Measurements from ENCODE around the gene EMD.
A peak's percentile ranks its signal among the peaks of the same experiment; 100 is the strongest.

The EMD gene

DNA sequence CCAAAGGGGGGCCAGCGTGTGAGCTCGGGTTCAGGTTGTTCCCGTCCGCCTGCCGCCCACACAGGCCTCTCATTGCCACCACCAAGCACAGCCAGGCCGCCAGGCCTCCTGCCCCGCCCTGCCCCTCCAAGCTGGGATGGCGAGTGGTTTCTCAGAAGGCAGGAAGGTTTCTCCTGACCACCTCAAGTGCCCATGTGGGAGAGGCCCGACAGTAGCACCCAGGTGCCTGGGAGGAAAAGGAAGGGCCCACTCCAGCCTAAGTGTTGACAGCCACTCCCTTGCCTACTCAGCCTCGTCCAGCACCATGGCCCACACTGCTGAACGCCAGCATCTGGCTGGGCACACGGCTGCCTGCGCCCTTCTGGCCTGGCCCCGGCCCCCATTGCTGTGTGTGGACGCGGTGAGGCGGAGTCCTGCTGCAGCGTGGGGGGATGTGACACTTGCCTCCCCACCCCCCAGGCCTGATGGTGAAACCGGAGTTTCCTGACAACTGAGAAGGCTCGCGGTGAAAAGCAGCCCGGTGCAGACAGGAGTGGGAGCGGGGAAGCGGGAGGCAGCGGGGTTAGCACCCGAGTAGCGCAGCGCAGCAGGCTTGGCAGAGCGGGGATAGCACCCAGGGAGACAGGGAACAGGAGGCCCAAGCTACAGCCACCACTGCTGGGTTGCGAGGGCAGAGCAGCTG lies 23.9 kb upstream of the EMD start:
- DNase-seq (ENCODE audit: extremely low read depth in 1 of 2, low read depth in 1 of 2): no peak

DNA sequence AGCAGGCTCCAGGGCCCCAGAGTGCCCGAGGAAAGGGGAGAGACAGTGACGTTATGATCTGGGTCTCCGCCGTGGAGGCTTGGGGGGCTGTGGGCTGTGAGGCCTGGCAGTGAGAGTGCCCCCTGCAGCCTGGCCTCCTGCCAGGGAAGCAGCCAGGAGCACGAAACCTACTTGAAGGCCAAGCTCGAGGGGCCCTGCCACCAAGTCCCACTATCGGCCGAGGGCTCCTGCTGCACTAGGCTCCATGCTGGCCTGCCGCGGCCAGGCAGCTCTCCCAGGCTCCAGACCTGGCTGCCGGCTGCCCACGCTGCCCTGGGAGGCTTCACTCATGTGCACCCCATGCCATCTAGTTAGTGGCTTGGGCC lies 23.3 kb upstream of the EMD start:
- DNase-seq (ENCODE audit: extremely low read depth in 1 of 2, low read depth in 1 of 2): no peak

DNA sequence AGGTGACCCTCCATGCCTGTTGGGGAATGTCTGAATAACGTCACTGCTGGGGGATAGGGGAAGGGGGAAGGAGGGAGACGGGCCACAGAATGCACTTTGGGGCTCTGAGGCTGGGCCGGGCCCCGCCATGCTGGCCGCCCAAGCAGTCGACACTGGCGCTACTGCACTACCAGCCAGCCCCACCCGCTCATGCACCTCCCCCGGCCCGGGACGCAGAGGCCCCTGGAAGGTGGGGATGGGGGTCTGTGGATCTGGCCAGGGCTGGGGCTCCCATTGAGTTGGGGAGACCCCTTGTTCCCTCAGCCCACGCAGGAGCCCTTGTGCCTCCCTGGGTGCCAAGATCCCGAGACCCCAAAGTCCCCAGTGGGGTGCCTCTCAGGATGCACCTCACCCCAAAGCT lies 22.5 kb upstream of the EMD start:
- no peak for DNase-seq (ENCODE audit: extremely low read depth in 1 of 2, low read depth in 1 of 2)

DNA sequence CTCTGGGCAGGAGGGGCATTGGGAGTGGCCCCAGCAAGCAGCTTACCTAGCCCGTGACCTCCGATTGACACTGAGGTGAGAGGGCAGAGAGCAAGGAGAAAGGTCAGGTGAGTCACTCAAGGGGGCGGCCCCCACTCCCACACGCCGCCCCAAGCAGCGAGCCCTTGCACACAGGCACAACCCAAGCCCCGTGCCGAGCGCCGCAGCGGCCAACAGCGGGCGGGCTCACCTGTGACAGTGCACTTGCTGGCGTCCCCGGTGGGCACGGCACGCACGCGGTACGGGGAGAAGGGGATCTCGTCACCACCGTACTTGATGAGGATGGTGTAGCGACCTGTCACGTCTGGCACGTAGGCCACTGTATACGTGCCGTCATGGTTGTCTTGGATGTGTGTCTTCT lies 21.9 kb upstream of the EMD start:
- DNase-seq (ENCODE audit: extremely low read depth in 1 of 2, low read depth in 1 of 2): no peak

DNA sequence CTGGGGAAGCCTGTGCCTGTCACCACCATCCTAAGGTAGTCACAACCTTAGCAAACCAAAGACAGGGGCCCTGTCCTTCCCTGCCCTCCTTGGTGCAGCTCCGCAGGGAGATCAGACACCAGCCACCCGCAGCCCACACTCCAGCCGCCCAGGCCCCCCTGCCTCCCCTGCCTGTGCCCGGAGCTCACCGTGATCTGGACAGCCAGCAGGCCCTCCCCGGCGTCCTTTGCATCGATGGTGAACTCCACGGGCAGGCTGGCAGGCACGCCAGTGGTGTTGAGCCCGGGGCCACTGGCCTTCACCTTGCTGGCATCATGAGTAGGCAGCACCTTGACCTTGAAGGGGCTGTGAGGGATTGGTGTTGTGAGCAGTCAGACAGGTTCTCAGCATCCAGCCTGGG lies 21.1 kb upstream of the EMD start:
- DNase-seq (ENCODE audit: extremely low read depth in 1 of 2, low read depth in 1 of 2): no peak

DNA sequence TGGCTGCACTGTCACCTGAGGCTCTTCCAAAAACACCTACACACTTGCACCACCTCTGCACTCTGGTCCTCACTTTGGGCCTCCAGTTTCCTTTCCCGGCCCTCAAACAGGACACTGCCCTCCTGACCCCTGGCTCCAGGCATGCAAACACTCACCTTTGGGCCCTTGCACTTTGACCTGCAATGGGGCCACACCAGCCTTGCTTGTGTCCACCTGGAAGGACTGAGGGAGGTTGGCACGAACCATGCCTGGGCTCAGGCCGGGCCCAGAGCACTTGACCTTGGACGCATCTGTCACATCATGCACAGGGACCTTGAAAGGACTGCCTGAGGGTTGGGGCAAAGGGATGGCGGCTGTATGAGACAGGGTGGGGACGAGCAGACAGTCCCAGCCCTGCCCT lies 20.3 kb upstream of the EMD start:
- no peak for DNase-seq (ENCODE audit: extremely low read depth in 1 of 2, low read depth in 1 of 2)

DNA sequence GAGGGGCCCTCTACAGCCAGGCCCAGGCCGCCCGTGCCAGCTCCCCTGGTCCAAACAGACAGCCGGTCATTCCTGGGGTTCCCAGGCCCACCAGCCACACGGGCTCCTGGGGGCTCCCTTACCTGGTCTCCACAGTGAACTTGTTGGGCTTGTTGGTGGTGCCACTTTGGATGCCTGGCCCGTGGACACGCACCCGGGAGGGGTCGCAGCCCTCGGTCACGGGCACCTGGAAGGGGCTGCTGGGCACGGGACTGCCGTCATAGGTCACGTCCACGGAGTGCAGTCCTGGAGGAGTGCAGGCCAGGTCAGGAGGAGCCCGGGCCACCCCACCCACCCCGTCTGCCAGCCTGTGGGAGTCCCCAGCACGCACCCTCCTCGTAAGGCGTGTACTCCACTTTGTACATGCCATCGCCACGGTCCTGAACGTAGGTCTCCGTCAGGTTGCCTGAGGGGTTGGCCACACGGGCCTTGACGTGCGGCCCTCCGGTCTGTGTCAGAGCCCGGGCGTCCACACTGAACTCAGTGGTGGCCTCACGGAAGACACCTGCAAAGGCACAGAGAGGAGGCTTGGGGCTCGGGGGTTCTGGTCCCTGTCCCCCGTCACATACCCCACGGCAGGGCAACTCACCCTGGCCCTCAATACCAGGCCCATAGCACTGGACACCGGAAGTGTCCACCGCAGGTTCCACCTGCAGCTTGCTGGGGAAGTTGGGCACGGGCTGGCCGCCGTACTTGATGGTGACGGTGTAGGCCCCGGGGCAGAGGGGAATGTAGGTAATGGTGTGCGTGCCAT lies 19.5 kb upstream of the EMD start:
- no peak for DNase-seq (ENCODE audit: extremely low read depth in 1 of 2, low read depth in 1 of 2)

DNA sequence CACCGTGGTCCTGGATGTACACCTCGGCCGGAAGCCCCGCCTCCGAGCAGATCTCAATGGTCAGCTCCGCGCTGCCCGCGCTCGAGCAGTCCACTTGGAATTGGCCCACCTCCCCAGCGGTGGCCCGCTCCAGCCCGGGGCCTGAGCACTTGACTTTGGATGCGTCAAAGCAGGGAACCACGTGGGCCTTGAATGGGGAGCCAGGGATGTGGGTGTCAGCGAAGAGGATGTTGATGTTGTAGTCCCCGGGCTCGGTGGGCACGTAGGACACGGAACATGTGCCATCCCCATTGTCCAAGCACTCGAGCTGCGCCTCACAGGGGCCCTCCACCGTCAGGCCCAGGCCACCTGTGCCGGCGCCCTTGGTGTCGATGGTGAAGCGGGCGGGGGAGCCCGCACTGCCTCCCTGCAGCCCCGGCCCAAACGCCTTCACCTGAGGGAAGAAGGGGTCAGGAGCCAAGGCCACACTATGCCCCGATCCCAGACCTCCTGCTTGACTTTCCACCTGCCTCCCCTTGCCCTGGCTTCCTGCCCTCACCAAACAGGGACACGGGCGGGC lies 18.9 kb upstream of the EMD start:
- no peak for DNase-seq (ENCODE audit: extremely low read depth in 1 of 2, low read depth in 1 of 2)

DNA sequence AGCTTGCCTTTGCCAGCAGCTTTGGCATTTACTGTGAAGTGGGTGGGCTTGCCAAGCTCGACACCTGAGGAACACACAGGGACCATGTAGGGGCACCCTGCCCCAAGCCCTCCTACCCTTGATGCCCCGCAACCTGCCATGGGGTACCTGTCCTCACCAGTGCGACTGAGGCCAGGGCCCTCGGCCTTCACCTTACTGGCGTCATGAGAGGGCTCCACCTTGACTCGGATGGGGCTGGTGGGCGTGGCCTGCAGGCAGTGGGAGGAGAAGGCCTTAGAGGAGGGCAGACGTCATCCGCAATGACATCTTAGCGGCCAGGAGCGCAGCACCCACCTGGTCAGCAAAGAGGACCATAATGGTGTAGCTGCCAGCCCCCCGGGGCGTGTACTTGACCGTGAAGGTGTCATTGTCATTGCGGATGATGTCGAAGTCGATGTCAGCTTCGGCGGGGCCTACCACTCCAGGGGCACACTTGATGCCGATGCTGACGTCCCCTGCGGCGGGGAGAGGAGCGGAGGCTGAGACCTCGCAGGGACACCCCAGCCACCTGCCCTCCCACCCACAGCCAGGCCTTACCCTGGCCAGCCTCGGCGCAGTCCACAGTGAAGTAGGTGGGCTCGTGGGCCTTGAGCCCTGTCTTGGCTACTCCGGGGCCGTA lies 16.9 kb upstream of the EMD start:
- DNase-seq (ENCODE audit: extremely low read depth in 1 of 2, low read depth in 1 of 2): no peak

DNA sequence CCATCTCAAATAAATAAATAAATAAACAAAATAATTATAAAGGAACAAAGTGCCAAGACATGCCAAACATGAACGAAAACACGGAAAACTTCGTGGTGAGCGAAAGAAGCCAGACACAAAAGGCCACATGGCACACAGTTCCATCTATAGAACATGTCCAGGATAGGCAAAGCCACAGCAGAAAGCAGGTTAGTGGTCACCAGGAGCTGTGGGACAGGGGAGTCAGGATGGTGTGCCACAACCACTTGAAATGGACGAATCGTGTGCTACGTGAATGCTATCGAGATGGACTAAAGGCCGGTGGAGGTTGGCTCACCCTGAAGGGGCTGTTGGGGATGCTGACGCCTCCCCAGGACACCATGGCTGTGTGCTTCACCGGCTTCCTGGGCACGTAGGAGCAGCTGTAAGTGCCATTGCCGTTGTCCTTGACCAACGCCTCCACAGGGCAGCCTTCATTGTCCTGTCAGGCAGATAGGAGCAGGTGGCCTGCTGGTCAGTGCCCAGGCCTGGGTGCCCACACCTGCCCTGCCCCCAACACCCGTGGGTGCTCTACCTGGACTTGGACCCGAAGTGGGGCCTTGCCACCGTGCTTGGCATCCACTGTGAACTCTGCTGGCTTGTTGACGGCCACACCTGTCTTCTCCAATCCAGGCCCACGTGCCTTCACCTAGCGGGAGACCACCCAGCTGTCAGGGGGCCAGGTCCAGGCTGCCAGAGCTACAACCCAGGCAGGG lies 15.2 kb upstream of the EMD start:
- no peak for DNase-seq (ENCODE audit: extremely low read depth in 1 of 2, low read depth in 1 of 2)

DNA sequence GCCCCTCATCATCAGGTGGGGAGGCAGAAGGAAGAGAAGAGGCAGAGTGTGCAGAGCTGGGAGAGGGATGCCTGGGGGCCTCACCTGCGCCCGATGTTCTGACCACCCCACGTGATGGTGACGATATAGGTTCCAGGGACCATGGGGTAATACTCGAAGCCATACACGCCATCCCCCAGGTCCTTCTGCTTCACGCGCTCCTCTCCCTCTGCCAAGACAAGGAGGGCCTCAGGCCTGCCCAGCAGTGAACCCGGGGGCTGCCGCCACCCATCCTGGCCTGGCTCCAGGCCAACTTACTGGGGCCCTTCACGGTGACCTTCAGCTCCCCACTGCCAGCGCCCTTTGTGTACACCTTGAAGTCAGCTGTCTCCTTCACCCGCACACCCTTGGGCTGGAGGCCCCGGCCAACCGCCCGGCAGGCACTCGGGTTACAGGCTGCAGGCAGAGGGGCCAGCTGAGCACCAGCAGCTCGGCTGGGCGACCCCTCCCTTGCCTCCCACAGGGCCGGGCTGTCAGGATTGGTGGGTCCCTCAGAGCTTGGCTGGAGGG lies 14.0 kb upstream of the EMD start:
- DNase-seq (ENCODE audit: extremely low read depth in 1 of 2, low read depth in 1 of 2): no peak

DNA sequence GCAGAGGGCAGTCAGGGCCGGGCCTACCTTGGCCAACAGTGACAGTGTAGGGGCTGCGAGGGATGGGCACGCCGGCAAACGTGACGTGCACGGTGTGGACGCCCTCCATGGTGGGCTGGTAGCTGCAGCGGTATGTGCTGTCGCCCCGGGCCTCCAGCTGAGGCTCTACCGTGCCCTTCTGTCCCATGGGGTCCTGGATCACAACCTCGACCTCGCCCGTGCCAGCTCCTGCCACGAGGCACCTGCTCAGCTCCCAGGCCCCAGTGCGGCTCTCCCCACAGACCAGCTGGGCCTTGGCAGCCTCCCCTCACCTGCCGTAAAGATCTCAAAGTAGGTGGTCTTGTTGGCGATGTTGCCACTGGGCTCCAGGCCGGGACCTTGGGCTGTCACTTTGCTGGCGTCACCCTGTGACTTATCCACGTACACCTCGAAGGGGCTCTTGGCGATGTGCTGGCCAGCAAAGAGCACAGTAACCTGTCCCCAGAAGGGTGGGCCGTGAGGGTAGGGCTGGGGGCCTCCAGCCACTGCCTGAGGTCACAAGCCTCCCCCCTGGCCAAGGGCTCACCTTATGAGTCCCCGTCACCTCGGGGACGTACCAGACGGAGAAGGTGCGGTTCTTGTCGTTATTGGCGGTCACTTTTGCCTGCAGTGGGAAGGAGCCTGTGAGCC lies 13.0 kb upstream of the EMD start:
- no peak for DNase-seq (ENCODE audit: extremely low read depth in 1 of 2, low read depth in 1 of 2)

DNA sequence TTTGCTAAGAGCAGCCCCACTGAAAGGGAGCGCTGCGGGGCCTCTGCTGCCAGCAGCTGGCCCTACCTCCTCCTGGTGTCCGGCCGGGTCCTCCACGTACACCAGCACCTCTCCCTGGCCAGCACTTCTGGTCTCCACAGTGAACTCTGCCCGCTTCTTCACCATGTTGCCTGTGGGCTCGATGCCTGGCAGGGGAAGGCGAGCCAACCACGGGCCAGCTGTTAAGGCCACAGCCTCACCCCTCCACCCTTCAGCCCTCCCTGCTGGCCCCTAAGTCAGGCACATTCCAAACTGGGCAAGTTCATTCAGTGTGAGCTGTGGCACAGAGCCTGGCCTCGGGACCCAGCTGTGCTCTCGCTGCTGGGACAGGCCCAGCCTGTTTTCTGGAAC lies 12.4 kb upstream of the EMD start:
- DNase-seq (ENCODE audit: extremely low read depth in 1 of 2, low read depth in 1 of 2): no peak

DNA sequence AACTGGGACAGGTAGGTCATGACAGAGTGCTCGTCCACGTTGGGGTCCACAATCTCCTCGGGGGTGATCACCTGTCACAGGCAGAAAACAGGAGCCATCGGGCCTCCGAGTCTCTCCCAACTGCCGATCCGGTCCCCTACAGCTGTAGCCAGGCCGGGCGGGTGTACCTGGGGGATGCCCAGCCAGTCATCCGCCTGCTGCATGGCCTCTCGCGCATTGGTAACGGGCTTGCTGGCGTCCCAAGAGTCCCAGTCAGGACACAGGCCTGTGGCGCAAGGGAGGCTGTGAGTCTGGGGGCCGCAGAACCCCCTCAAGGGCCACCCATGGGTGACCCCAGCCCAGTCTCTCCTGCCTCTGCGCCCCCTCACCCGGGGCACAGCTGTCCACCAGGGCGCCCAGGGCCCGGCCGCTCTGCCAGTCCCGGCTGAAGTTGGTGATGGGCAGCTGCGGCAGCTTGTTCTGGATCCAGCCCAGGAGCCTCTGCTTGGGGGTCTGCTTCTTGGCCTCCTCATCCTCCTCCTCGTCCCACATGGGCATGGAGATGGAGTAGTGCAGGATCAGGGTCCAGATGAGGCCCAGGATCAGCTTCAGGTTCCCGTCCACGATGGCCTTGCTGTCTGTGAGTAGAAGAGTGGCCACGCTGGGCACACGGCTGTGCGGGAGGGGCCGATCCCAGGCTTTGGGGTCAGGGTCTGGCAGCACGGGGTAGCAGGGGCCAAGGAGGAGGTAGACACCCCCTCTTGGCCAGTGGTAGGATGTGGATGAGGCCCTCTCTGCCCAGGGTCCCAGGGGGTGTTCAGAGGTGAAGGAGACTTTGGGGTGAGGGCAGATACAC lies 11.4 kb upstream of the EMD start:
- DNase-seq (ENCODE audit: extremely low read depth in 1 of 2, low read depth in 1 of 2): no peak

DNA sequence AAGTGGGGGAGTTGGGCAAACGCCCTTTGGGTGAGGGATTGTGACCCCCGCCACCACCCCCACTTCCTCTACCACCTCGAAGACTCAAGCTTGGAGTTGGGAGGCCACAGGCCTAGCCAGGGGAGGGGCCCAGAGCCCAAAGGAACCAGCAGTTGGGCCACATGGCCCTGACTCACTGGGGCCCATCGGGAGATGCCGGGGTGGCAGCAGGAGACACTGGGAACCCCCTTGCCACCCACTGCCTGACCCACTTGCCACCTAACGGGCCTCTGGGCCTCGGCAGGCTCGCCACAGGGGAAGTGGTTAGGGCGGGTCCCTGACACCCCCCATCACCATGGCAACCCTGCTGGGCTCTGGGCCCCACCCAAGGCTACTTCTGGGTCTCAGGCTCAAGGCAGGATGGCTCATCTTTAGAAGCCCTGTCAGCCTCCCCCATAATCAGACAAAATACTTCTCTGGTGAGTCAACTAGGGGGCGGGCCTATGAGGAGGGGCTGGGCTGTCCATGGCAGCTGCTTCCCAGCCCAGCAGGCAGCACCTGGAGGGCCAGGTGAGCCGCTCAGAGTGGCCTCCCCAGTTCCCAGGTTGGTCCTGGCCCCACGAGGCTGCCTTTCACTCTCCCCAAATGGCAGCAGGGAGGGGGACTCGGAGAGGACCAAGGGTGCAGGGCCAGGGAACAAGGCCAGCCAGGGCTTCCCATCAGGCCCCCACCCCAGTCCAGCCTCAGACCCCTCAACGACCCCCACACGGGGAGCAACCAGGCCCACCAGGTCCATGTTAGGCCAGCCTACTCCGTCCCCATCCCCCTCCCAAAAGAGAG lies 10.3 kb upstream of the EMD start:
- DNase-seq (ENCODE audit: extremely low read depth in 1 of 2, low read depth in 1 of 2): peak; percentile 82 to 91

DNA sequence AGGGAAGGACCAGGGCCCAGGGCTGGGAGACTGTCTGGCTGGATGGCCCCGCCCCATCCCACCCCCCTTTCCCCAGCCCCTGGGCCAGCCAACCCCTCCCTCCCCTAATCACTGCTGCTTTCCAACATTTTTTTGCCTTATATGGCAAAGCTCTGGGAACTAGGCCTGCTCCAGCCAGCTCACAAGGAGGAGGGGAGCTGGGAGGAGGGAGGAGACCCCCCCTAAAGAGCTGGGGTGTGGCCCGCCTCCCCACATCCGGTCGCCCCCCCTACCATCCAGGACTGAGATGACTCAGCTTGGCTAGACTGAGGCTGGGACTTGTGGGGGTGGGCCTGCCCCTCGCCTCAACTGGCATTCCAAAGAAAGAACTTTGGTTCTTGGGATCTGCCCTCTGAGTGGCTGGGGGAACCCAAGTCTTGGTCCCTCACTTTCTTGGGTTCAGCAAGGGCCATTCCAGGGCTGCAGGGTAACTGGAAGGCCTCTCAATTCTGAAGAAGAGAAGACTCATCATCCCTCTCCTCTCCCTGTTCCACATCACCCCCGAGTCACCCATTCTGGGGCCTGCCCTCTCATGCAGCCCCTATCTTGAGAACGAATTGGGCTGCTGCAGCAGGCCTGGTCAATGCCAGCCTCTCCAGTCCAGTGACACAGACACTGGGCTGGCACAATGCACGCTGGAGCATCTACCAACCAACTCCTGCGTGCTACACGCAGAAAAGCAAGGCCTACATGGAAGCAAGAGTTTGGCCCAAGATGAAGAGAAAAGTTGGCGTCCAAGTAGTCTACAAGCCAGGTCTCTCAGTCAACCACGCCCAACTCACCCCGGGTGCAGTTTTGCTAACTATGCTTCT lies 9.4 kb upstream of the EMD start:
- DNase-seq (ENCODE audit: extremely low read depth in 1 of 2, low read depth in 1 of 2): peak; percentile 48 to 54

DNA sequence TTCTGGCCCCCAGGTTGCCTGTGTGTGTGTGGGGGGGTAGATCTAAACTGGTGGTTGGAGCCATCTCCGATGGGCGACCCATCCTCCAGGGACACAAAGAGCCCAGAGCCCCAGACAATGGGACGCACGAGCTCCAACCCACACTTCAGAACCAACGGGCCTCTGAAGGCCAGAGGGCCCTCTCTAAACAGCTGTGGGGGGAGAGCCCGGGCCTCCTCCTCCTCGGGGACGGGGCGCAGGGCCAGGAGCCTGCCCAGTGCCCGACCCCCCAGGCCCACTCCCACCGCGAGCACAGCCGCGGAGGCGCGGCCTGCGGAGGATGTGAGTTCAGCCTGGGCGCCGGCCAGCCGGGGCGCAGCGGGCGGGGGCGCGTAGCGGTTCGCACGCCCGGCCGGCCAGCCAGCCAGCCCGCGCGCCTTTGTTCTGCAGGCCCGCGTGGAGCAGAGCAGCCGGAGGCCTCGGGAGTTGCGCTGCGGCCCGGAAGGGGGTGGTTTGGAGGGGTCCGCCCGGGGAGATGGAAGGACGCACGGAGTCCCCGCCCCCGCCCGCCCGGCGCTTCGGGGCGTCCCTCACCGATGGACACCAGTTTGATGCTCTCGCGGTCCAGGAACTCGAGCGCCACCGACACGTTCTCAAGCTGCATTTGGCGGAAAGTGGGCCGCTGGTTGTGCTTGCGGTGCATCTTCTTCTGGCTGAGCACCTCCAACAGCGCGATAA lies 8.6 kb upstream of the EMD start:
- DNase-seq (ENCODE audit: extremely low read depth in 1 of 2, low read depth in 1 of 2): no peak

All from activated CD8-positive, alpha-beta memory T cell treated with anti-CD3 and anti-CD28 coated beads for 1 hour (primary cell).